Naive thymus-derived CD8-positive, alpha-beta T cell (primary cell): ENCODE measurements around the gene CCHCR1. TPM values are rescaled to one million over a fixed set of nuclear protein-coding genes. Genes with fewer than 3 reads are reported as not detected.

Source experiments
- ATAC-seq, 2 donors: fragments of 150-1000 bp; cut with Tn5 transposase in 1 of 2; sonication (Bioruptor Pico), chemical (Tn5 transposase) in 1 of 2; 1 replicate in 1 of 2; 2 replicates in 1 of 2; pipeline ENCODE4 v1.10.0; 2021; ENCODE audit warnings: mild to moderate bottlenecking in 2 of 2, moderate library complexity in 2 of 2
- POLR2A ChIA-PET: fragments of 350-600 bp; sonication (Branson Sonifier 250); formaldehyde crosslinking; loops from one replicate; lab custom pipeline; 2021; ENCODE audit warnings: antibody characterized with exemption; lab: Charles Lee
- DNase-seq, 10 donors: peaks; one replicate each; pipeline versions ENCODE4 v3.0.0 to v3.0.0-alpha.2; 2020 to 2022
- H3K27ac Mint-ChIP-seq, 10 donors: one replicate each; pipeline ENCODE4 v1.8.0; 2020 to 2022; ENCODE audit warnings: mild to moderate bottlenecking in 10 of 10, mixed read lengths in 10 of 10, moderate library complexity in 4 of 10, inconsistent platforms in 1 of 10
- H3K27me3 Mint-ChIP-seq, 5 donors: one replicate each; pipeline ENCODE4 v1.8.0; 2021 to 2022; ENCODE audit warnings: mixed read lengths in 5 of 5
- H3K36me3 Mint-ChIP-seq, 3 donors: one replicate each; pipeline ENCODE4 v1.8.0; 2020 to 2022; ENCODE audit warnings: mixed read lengths in 3 of 3, mild to moderate bottlenecking in 2 of 3, inconsistent platforms in 1 of 3
- H3K4me1 Mint-ChIP-seq, 4 donors: one replicate each; pipeline ENCODE4 v1.8.0; 2021 to 2022; ENCODE audit warnings: mixed read lengths in 4 of 4
- H3K4me3 Mint-ChIP-seq, 10 donors: one replicate each; pipeline ENCODE4 v1.8.0; 2020 to 2022; ENCODE audit warnings: mild to moderate bottlenecking in 10 of 10, mixed read lengths in 10 of 10, moderate library complexity in 6 of 10, inconsistent platforms in 1 of 10
- H3K9me3 Mint-ChIP-seq, 9 donors: one replicate each; pipeline ENCODE4 v1.8.0; 2020 to 2022; ENCODE audit warnings: mixed read lengths in 9 of 9, mild to moderate bottlenecking in 3 of 9, inconsistent platforms in 1 of 9, moderate library complexity in 1 of 9
- polyA plus RNA-seq, 3 donors: library from polyadenylated mRNA; unstranded; fragments of 300-500 nt; fragmentation: Illumina TruSeq; gene quantifications; one replicate each; pipeline ENCODE4 v1.2.3, GENCODE V29; 2021
- total RNA-seq, 8 experiments: library from RNA in 2 of 8; stranded (reverse) in 2 of 8; gene quantifications; one replicate each; pipeline ENCODE4 v1.2.3 and lab custom pipeline; 2021 to 2026

Gene CCHCR1
- total and polyA plus RNA-seq, 5 experiments from 2014 or later, result 6.3 to 37.8 (median 9.2) TPM

DNA sequence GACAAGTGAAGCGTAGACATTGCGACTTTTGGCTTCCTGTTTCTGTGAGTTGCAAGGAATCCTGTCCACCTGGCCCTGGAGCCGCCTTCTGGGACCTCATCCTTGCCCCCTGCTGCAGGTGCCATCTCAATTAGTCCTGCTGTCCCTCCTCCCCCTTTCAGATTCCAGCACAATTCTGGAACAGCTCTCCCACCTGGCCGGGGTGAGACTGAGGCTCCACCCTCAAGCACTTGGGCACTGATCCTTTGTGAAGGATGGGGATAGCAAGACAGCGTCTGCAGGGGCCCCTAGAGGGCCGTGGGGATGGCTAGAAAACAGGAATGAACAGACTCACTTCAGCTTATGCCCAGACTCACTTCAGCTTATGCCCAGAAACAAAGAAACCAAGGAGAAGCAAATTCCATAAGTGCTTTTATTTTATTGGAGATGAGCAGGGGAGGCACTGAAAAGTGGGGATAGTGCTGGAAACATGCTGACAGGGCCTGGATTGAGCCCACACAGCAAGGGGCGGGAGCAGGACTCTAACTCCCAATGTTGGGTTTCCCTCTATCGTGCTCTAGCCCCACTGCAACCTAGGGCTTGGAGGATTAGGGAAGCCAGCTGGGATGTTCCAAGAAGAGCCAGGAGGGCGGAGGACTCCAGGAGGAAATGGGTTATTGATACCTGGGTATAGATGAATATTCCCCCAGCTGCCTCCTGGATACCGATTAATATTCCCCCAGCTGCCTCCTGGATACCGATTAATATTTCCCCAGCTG is 46.6 kb downstream of the CCHCR1 start:
- Mint-ChIP-seq H3K27ac (peak overlapping the region in 1 of 10 donors; percentile 1), H3K36me3 (no peaks in the 10 kb centered on the region), H3K4me3 (no peak overlapping the region), H3K27me3 (peaks cover 2 to 15% (median 8%) of the 10 kb centered on the region in 5 donors), H3K4me1 (peaks cover 3 to 8% (median 5%) of the 10 kb centered on the region in 4 donors), H3K9me3 (no peaks in the 10 kb centered on the region)
- POLR2A ChIA-PET, result interaction anchor here (1.2 kb wide), 1 partner anchor 20 kb away, joined by 4 read pairs; no protein-coding TSS in a partner anchor
- no peak for ATAC-seq
- no peak for DNase-seq

DNA sequence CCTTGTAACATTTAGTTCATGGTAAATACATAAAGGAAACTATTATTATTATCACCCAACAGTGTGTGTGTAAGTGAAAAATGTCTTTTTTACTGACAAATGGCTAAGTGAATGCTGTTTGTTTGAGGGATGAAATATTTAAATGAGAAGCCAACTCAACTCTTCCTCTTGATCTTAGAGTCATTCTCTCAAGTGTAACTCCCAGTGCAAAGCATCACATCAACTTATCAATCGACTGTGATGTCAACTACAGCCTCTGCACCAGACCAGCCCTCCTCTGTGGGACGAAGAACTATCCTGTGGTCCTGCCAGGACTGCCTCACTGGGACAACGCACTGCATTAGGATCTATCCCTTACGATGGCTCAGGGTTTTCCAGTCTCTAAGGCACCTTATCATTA is 50.5 kb downstream of the CCHCR1 start:
- ATAC-seq, result no peak
- Mint-ChIP-seq H3K27ac (no peak overlapping the region), H3K9me3 (no peaks in the 10 kb centered on the region), H3K36me3 (no peaks in the 10 kb centered on the region), H3K4me1 (peaks cover 3 to 6% (median 4%) of the 10 kb centered on the region in 4 donors), H3K4me3 (no peak overlapping the region), H3K27me3 (peaks cover 0 to 11% (median 6%) of the 10 kb centered on the region in 5 donors)
- DNase-seq, result no peak
- POLR2A ChIA-PET, result no interaction called here

DNA sequence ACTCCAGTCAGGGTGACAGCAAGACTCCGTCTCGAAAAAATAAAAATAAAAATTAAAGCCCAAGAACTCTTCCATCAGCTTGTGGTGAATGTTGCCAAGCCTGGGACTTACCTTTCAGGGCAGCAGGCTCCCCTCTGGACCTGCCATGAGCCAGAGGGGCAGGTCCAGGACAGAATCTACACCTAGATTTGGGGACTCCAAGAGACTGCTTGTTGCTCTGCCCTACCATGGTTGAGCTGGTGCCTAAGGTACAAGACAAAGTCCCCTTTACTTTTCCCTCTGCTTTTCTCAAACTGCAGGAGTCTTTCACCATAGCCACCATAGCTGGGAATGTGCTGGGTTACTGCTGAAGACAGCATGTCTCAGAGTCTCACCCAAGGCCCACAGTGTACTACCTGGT is 54.5 kb downstream of the CCHCR1 start:
- POLR2A ChIA-PET, result interaction anchor here (0.8 to 1.5 kb wide), 4 partner anchors 9 to 24 kb away, joined by 3 to 6 read pairs (median 4); partner anchors contain the start of gene C6orf15
- peaks cover 3 to 6% (median 4%) of the 10 kb centered on the region in 4 donors for H3K4me1 Mint-ChIP-seq
- ATAC-seq (no peak), DNase-seq (no peak)
- H3K4me3 Mint-ChIP-seq, result no peak overlapping the region
- no peaks in the 10 kb centered on the region for H3K9me3 Mint-ChIP-seq
- peak overlapping the region in 1 of 10 donors; percentile 60 for H3K27ac Mint-ChIP-seq
- H3K36me3 Mint-ChIP-seq, result no peaks in the 10 kb centered on the region
- H3K27me3 Mint-ChIP-seq, result no peaks in the 10 kb centered on the region

DNA sequence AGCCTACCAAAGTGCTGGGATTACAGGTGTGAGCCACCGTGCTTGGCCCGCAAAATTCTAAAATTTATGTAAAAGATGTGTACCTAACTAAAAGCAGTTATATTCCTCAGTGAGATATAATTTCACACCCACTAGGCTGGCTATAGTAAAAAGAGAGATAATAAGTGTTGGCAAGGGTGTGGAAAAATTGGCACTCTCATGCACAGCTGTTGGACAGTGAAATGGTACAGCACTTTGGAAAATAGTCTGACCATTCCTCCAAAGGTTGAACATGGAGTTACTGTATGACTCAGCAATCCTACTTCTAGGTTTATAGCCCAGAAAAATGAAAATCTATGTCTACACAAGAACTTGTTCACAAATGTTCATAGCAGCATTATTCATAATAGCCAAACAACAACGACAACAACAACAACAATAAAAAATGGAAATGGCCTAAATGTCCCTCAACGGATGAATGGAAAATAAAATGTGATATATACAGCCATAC is 59.1 kb downstream of the CCHCR1 start:
- no peak for ATAC-seq

DNA sequence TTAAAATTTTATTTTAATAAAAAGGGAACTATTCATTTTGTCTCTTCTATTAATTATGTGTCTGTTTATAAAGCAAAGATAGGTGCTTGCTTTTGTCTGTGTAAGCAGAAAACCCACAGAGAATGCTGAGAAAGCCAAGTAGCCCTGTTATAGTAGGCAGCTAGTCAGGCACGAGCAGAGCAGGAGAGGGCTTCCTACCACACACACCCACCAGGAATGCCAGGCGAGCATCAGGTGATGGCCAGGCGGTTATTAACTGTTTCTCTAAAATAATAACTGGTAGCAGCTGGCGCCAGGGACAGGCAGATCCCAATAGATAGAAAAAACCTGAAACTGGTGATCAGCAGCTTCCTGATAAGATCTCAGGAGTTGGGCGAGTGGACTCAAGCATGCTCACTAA is 60.9 kb downstream of the CCHCR1 start:
- ATAC-seq, result no peak
- H3K36me3 Mint-ChIP-seq, result no peaks in the 10 kb centered on the region
- no peak for DNase-seq
- H3K27ac Mint-ChIP-seq, result peak overlapping the region in 4 of 10 donors; percentile 63 to 86 (median 74)
- H3K4me3 Mint-ChIP-seq, result peak overlapping the region in 4 of 10 donors; percentile 22 to 54 (median 34)
- no peaks in the 10 kb centered on the region for H3K27me3 Mint-ChIP-seq
- no peaks in the 10 kb centered on the region for H3K9me3 Mint-ChIP-seq
- H3K4me1 Mint-ChIP-seq, result peaks cover 20 to 44% (median 42%) of the 10 kb centered on the region in 4 donors
- POLR2A ChIA-PET, result interaction anchor here (0.6 to 1.1 kb wide), 5 partner anchors 9 to 436 kb away, joined by 3 to 4 read pairs (median 4); no protein-coding TSS in a partner anchor

More for the DNA sequence above, 59.1 kb downstream of the CCHCR1 start:
- no peaks in the 10 kb centered on the region for H3K9me3 Mint-ChIP-seq
- no peaks in the 10 kb centered on the region for H3K27me3 Mint-ChIP-seq
- H3K4me1 Mint-ChIP-seq, result peaks cover 24 to 48% (median 42%) of the 10 kb centered on the region in 4 donors
- no peak for DNase-seq
- H3K4me3 Mint-ChIP-seq, result no peak overlapping the region
- POLR2A ChIA-PET, result interaction anchor here (0.6 kb wide), 1 partner anchor 16 kb away, joined by 3 read pairs; the partner anchor contains the start of gene PSORS1C1
- no peak overlapping the region for H3K27ac Mint-ChIP-seq
- no peaks in the 10 kb centered on the region for H3K36me3 Mint-ChIP-seq

DNA sequence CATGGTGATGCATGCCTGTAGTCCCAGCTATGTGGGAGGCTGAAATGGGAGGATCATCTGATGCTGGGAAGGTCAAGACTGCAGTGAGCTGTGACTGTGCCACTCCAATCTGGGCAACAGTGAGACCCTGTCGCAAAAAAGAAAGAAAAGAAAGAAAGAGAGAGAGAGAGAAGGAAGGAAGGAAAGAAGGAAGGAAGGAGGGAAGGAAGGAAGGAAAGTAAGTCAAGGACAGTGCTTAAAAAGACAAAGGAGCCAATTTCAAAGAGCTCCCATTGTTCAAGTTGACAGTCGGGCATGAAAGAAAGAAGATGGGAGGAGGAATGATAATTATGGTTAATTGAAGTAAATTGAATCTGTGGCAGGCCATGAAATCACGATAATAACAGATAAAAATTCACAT is 61.4 kb downstream of the CCHCR1 start:
- H3K4me1 Mint-ChIP-seq, result peaks cover 20 to 44% (median 42%) of the 10 kb centered on the region in 4 donors

DNA sequence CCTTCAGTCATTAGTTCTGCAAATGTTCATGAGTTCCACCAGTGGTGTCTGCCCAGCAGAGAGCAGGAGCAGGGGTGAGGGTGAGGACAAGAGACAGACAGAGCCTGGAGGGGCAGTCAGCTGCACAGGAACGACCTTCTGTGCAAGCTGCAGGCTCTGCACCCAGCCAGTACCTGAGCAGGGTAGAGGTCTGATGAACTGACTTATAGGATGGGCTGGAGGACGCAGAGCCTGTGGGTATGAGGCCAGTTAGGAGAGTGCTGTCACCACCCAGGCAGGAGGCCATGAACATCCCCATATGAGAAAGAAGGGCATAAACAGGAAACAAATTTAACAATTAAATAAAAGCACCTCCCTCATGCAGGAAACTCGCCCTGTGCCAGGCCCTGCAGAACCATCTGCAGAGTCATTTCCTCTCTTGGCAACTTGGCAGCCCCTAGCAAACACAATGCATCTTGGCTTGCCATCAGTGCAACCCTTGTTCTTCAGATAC is 63.2 kb downstream of the CCHCR1 start:
- Mint-ChIP-seq H3K27ac (peak overlapping the region; percentile 90 to 99 (median 93)), H3K9me3 (no peaks in the 10 kb centered on the region), H3K4me3 (peak overlapping the region; percentile 57 to 83 (median 73)), H3K4me1 (peaks cover 20 to 44% (median 42%) of the 10 kb centered on the region in 4 donors), H3K27me3 (no peaks in the 10 kb centered on the region), H3K36me3 (no peaks in the 10 kb centered on the region)
- peak; percentile 88 to 89 for ATAC-seq
- POLR2A ChIA-PET, result interaction anchor here (0.6 to 2.0 kb wide), 14 partner anchors 8 to 377 kb away, joined by 3 to 16 read pairs (median 3); partner anchors contain the start of genes MDC1, MICA and PSORS1C1
- DNase-seq, result peak in 9 of 10 donors; percentile 19 to 78 (median 46)

More for the DNA sequence above, 61.4 kb downstream of the CCHCR1 start:
- no peaks in the 10 kb centered on the region for H3K27me3 Mint-ChIP-seq
- no peak for DNase-seq
- H3K4me3 Mint-ChIP-seq, result peak overlapping the region in 4 of 10 donors; percentile 13 to 66 (median 48)
- POLR2A ChIA-PET, result interaction anchor here (0.9 to 1.1 kb wide), 3 partner anchors 9 to 140 kb away, joined by 3 to 4 read pairs (median 4); no protein-coding TSS in a partner anchor
- H3K36me3 Mint-ChIP-seq, result no peaks in the 10 kb centered on the region
- H3K9me3 Mint-ChIP-seq, result no peaks in the 10 kb centered on the region
- peak overlapping the region in 5 of 10 donors; percentile 41 to 99 (median 86) for H3K27ac Mint-ChIP-seq
- no peak for ATAC-seq

DNA sequence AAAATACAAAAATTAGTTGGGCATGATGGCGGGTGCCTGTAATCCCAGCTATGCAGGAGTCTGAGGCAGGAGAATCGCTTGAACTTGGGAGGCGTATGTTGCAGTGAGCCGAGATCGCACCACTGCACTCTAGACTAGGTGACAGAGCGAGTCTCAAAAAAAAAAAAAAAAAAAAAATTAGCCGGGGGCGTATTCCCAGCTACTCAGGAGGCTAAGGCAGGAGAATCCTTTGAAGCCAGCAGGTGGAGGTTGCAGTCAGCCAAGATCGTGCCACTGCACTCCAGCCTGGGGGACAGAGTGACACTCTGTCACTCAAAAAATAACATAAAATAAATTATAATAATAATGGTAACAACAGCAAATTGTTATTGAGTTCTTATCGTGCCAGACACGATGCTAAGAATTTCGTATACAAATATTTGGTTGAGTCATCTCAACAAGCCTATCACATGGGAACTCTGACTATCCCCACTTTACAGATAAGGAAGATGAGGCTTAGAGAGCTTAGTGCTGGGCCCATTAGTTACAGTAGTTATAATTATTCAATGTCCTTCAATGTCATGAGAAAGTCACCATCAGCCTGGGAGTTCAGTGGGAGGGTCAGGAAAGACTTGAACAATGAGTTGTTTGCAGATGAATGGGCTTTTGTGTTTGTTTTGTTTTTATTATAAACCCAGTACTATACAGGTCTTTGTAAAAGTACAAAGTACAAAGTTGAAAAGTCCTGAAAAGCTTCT is 64.7 kb downstream of the CCHCR1 start:
- POLR2A ChIA-PET, result interaction anchor here (0.6 to 2.0 kb wide), 11 partner anchors 9 to 626 kb away, joined by 3 to 16 read pairs (median 4); partner anchors contain the start of genes MICA, TCF19 and VARS2
- no peak for DNase-seq
- Mint-ChIP-seq H3K9me3 (no peaks in the 10 kb centered on the region), H3K4me3 (no peak overlapping the region), H3K4me1 (peaks cover 20 to 44% (median 42%) of the 10 kb centered on the region in 4 donors), H3K27ac (peak overlapping the region in 6 of 10 donors; percentile 7 to 99 (median 42)), H3K36me3 (no peaks in the 10 kb centered on the region), H3K27me3 (no peaks in the 10 kb centered on the region)
- no peak for ATAC-seq

Other genes with a start within 250 kb of the CCHCR1 start
- 10 to 100 TPM; 30.0 to 33.9 TPM for gene GTF2H4, start 249.6 kb downstream of the CCHCR1 start, total RNA-seq
- gene GTF2H4, start 249.6 kb downstream of the CCHCR1 start, polyA plus RNA-seq, result 1 to 10 TPM; 5.1 to 8.3 (median 6.3) TPM
- 10 to 100 TPM; 41.4 to 53.7 TPM for gene VARS2, start 243.6 kb downstream of the CCHCR1 start, total RNA-seq
- gene VARS2, start 243.6 kb downstream of the CCHCR1 start, polyA plus RNA-seq, result 10 to 100 TPM; 14.1 to 16.3 (median 14.5) TPM
- not detected for gene SFTA2, start 225.6 kb downstream of the CCHCR1 start, total RNA-seq
- gene SFTA2, start 225.6 kb downstream of the CCHCR1 start, polyA plus RNA-seq, result under 1 TPM in 1 of 3 donors, not detected in 2; 0.30 TPM
- gene MUCL3, start 216.8 kb downstream of the CCHCR1 start, total RNA-seq, result not detected
- gene MUCL3, start 216.8 kb downstream of the CCHCR1 start, polyA plus RNA-seq, result not detected
- gene MUC21, start 174.1 kb downstream of the CCHCR1 start, total RNA-seq, result not detected
- gene MUC21, start 174.1 kb downstream of the CCHCR1 start, polyA plus RNA-seq, result not detected
- not detected for gene MUC22, start 147.3 kb downstream of the CCHCR1 start, total RNA-seq
- gene MUC22, start 147.3 kb downstream of the CCHCR1 start, polyA plus RNA-seq, result not detected
- not detected for gene C6orf15, start 45.2 kb downstream of the CCHCR1 start, total RNA-seq
- gene C6orf15, start 45.2 kb downstream of the CCHCR1 start, polyA plus RNA-seq, result not detected
- gene PSORS1C1, start 43.0 kb downstream of the CCHCR1 start, total RNA-seq, result not detected
- not detected for gene PSORS1C1, start 43.0 kb downstream of the CCHCR1 start, polyA plus RNA-seq
- gene CDSN, start 37.4 kb downstream of the CCHCR1 start, total RNA-seq, result not detected
- not detected for gene CDSN, start 37.4 kb downstream of the CCHCR1 start, polyA plus RNA-seq
- not detected for gene PSORS1C2, start 18.7 kb downstream of the CCHCR1 start, total RNA-seq
- not detected for gene PSORS1C2, start 18.7 kb downstream of the CCHCR1 start, polyA plus RNA-seq
- 10 to 100 TPM in 1 of 2 experiments, 1 to 10 TPM in 1; 9.3 to 10.2 TPM for gene TCF19, start 787 bp upstream of the CCHCR1 start, total RNA-seq
- 1 to 10 TPM; 5.6 to 9.7 (median 8.4) TPM for gene TCF19, start 787 bp upstream of the CCHCR1 start, polyA plus RNA-seq
- 1 to 10 TPM in 1 of 2 experiments, under 1 TPM in 1; 0.85 to 1.6 TPM for gene POU5F1, start 12.9 kb upstream of the CCHCR1 start, total RNA-seq
- gene POU5F1, start 12.9 kb upstream of the CCHCR1 start, polyA plus RNA-seq, result not detected
- 1,000 to 10,000 TPM; 1,354 to 1,362 TPM for gene HLA-C, start 114.3 kb upstream of the CCHCR1 start, total RNA-seq
- 1,000 to 10,000 TPM; 2,582 to 3,026 (median 3,019) TPM for gene HLA-C, start 114.3 kb upstream of the CCHCR1 start, polyA plus RNA-seq
- 1,000 to 10,000 TPM; 5,337 to 5,382 TPM for gene HLA-B, start 199.4 kb upstream of the CCHCR1 start, total RNA-seq
- 1,000 to 10,000 TPM; 5,978 to 8,548 (median 7,722) TPM for gene HLA-B, start 199.4 kb upstream of the CCHCR1 start, polyA plus RNA-seq
- gene MICA, start 245.8 kb upstream of the CCHCR1 start, total RNA-seq, result 10 to 100 TPM; 21.0 to 21.9 TPM
- 1 to 10 TPM; 3.7 to 5.8 (median 5.5) TPM for gene MICA, start 245.8 kb upstream of the CCHCR1 start, polyA plus RNA-seq